Choroid plexus epithelial cell (primary cell): ENCODE results near the gene TNFRSF13B.
"Not testable (repeated sequence)": the region's sequence is repeated elsewhere in the genome, so short reads cannot be mapped to it uniquely, and the experiment has no call there.

Source experiments
- DNase-seq: peaks from one replicate; pipeline ENCODE4 v3.0.0-alpha.2; 2010; ENCODE audit warnings: low read depth
- H3K4me3 ChIP-seq: 2 replicates; pipeline ENCODE4 v1.5.1; 2011; ENCODE audit warnings: low read depth, mild to moderate bottlenecking, control low read depth, low read length, moderate library complexity
- TF ChIP-seq, protein P1 (sequence below): conservative IDR thresholded peaks from 2 replicates; pipeline ENCODE4 v1.5.1; 2011; ENCODE audit warnings: low read depth, mild to moderate bottlenecking, control low read depth, inconsistent platforms, low read length, moderate library complexity

TNFRSF13B gene

GRCh38 chr17:16923097-16923903, 48.6 kb downstream of the TNFRSF13B start:
- DNase-seq = no peak
- H3K4me3 ChIP-seq = no peak overlapping the region
- TF ChIP-seq, protein P1, sequence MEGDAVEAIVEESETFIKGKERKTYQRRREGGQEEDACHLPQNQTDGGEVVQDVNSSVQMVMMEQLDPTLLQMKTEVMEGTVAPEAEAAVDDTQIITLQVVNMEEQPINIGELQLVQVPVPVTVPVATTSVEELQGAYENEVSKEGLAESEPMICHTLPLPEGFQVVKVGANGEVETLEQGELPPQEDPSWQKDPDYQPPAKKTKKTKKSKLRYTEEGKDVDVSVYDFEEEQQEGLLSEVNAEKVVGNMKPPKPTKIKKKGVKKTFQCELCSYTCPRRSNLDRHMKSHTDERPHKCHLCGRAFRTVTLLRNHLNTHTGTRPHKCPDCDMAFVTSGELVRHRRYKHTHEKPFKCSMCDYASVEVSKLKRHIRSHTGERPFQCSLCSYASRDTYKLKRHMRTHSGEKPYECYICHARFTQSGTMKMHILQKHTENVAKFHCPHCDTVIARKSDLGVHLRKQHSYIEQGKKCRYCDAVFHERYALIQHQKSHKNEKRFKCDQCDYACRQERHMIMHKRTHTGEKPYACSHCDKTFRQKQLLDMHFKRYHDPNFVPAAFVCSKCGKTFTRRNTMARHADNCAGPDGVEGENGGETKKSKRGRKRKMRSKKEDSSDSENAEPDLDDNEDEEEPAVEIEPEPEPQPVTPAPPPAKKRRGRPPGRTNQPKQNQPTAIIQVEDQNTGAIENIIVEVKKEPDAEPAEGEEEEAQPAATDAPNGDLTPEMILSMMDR = no peak

DNA sequence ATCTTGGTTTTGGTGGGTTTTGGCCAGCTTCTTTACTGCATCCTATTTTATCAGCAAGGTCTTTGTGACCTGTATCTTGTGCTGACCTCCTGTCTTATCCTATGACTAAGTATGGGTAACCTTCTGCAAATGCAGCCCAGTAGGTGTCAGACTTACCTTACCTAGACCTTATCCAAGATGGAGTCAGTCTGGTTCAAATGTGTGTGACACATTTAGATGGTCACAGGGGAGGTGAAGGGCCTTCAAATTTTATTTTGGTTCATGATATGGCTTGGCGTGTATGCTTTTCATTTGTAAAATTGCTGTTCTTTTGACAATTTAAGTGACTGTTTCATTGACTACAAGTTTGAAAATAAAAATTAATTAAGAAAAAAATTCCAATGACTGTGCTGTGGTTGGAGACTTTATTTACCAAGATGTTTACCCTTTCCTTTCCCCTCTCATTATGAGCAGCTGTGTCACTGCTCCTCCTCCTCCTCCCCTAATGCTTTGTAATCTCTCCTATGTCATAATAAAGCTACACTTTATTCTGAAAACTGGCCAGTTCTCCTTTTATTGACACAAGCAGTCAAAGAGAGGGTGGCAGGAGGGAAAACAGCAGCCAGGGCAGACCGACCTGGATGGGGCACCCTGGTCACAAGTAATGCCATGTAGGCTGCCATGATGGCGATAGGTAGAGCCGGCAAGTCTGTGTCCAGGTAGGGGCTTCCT, 49.4 kb downstream of the TNFRSF13B start:
- DNase-seq = peak; percentile 33
- H3K4me3 ChIP-seq = no peak overlapping the region
- TF ChIP-seq, protein P1 = peak; percentile 29

DNA sequence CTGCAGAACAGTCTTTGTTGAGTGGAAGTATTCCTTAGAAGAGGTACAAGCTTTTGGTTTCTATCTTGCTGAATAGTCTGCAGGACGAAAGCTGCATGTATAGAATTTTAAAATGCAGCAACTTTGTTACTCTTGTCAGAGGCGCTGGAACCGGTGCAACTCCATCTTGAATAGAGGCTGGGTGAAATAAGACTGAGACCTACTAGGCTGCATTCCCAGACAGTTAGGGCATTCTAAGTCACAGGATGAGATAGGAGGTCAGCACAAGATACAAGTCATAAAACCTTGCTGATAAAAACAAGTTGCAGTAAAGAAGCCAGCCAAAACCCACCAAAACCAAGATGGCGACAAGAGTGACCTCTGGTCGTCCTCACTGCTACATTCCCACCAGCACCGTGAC, 50.5 kb downstream of the TNFRSF13B start:
- DNase-seq, H3K4me3 ChIP-seq: not testable (repeated sequence)

- TF ChIP-seq, protein P1 = no peak
- DNase-seq = no peak
- H3K4me3 ChIP-seq = no peak overlapping the region
These were observed 51.3 kb downstream of the TNFRSF13B start for GRCh38 chr17:16920628-16921020.

GRCh38 chr17:16919663-16920627, 52.0 kb downstream of the TNFRSF13B start:
- no peak for DNase-seq
- TF ChIP-seq, protein P1 = no peak
- no peak overlapping the region for H3K4me3 ChIP-seq

GRCh38 chr17:16918443-16918842, 53.5 kb downstream of the TNFRSF13B start:
- DNase-seq = no peak
- TF ChIP-seq, protein P1 = no peak
- no peak overlapping the region for H3K4me3 ChIP-seq
